ENCODE data around the gene TRIM36.

TRIM36 gene

GRCh38 chr5:115166744-115167393, 2.8 kb downstream of the TRIM36 start:
- DNase-seq = no peak

- no peak for DNase-seq
Observed at GRCh38 chr5:115165790-115166189, 3.9 kb downstream of the TRIM36 start.

- no peak for DNase-seq
Observed at GRCh38 chr5:115160975-115161475, 8.7 kb downstream of the TRIM36 start.

GRCh38 chr5:115151208-115151805, 18.4 kb downstream of the TRIM36 start:
- no peak for DNase-seq

GRCh38 chr5:115150512-115150911, 19.2 kb downstream of the TRIM36 start:
- no peak for DNase-seq

GRCh38 chr5:115147052-115147451, 22.7 kb downstream of the TRIM36 start:
- no peak for DNase-seq

- DNase-seq = no peak
Observed at GRCh38 chr5:115136294-115136693, 33.4 kb downstream of the TRIM36 start.

GRCh38 chr5:115132465-115132864, 37.2 kb downstream of the TRIM36 start:
- no peak for DNase-seq

- no peak for DNase-seq
Observed at GRCh38 chr5:115126303-115126702, 43.4 kb downstream of the TRIM36 start.

- DNase-seq = no peak
Observed at GRCh38 chr5:115124741-115125140, 45.0 kb downstream of the TRIM36 start.

- no peak for DNase-seq
Observed at GRCh38 chr5:115116001-115116400, 53.7 kb downstream of the TRIM36 start.

GRCh38 chr5:115109840-115110239, 59.9 kb downstream of the TRIM36 start:
- DNase-seq = no peak

- DNase-seq = no peak
Observed at GRCh38 chr5:115109356-115109755, 60.4 kb downstream of the TRIM36 start.

- no peak for DNase-seq
Observed at GRCh38 chr5:115100319-115100955, 69.3 kb downstream of the TRIM36 start.

- peak; percentile 18 for DNase-seq
Observed at GRCh38 chr5:115098041-115098702, 71.5 kb downstream of the TRIM36 start.

- DNase-seq = no peak
Observed at GRCh38 chr5:115097236-115097635, 72.5 kb downstream of the TRIM36 start.

GRCh38 chr5:115096034-115096769, 73.5 kb downstream of the TRIM36 start:
- DNase-seq = no peak

GRCh38 chr5:115087951-115088350, 81.8 kb downstream of the TRIM36 start:
- no peak for DNase-seq

- no peak for DNase-seq
Observed at GRCh38 chr5:115086473-115086872, 83.2 kb downstream of the TRIM36 start.

GRCh38 chr5:115084246-115084793, 85.4 kb downstream of the TRIM36 start:
- no peak for DNase-seq

GRCh38 chr5:115079924-115080623, 89.6 kb downstream of the TRIM36 start:
- no peak for DNase-seq
